OCI-M2 (cell line): ENCODE data around the gene CD200R1L.

Experiments used
- DNase-seq: peaks from one replicate; lab custom pipeline; 2025; ENCODE audit not compliant: unreplicated experiment; lab: John Stamatoyannopoulos, UW

Gene CD200R1L

GRCh38 chr3:112770032-112770626 lies 76.5 kb downstream of the CD200R1L start:
- DNase-seq, result no peak

- no peak for DNase-seq
Observed at GRCh38 chr3:112769286-112769978, 77.2 kb downstream of the CD200R1L start.

- DNase-seq, result no peak
Observed at GRCh38 chr3:112767777-112768176, 78.9 kb downstream of the CD200R1L start.

- DNase-seq, result no peak
Observed at GRCh38 chr3:112767177-112767576, 79.5 kb downstream of the CD200R1L start.
